Head of caudate nucleus (tissue), 42 donors: ENCODE results near the gene OR5K2.

Experiments used
- DNase-seq, 42 donors: peaks; one replicate each; pipeline versions ENCODE4 v3.0.0 to v3.0.0-alpha.2; 2020 to 2021; ENCODE audit warnings: mixed read lengths in 7 of 42
- intact Hi-C: fragments of 100-400 bp; cut with DNase I; formaldehyde crosslinking; loops from one replicate; pipeline ENCODE4 v1.15.0; 2022

OR5K2 gene

DNA sequence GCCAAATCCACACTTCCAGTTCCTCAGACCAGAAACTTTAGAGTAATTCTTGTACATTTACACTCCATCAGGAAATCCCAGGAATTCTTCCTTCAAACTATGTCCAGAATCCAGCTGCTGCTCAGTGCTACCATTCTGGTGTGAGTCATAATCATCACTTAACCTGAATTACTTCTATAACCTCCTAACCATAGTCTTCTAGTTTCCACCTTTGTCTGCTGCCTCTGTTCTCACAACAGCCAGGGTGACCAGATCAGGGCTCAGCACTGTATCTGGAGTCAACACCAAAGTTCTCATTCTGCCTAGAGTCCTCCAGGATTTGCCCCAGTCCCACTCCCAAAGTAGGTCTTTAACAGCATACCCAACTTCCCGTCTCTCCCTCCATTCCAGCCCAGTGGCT lies 21.9 kb downstream of the OR5K2 start:
- peak in 2 of 42 donors; percentile 6 to 11 for DNase-seq
- intact Hi-C loops = no loop called here

DNA sequence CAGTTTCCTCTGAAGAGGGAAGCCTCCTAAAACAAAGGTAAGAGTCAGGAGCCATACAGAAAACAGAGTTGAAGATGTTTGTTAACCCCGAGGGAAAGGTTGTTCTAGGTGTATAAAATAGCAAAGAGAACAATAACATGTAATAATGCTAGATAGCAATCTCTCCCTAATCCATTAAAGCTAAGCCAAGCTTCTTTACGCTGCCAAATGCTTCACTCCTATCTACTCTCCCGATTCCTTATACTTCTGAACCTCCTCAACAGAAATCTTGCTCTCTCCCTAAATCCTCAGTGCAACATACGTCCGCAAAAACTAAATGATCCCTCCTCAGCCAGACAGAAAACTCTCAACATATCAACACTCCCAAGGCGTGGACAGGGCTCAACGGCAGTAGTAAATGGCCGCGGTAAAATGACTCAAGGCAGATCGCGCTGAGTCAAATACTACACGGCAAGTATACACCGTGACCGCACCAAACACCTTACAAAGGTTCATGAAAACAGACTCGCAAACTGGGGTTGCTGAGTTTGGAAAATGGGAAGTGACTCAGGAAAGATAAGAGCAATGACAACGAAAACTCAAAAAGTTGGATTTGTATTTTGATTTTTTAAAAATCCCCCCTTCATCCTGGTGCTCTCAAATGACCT lies 24.5 kb downstream of the OR5K2 start:
- intact Hi-C loops = loop anchor here (1.0 kb wide), 1 partner anchor 71 kb away; the partner anchor contains the start of gene CPOX
- peak in 32 of 42 donors; percentile 6 to 69 (median 32) for DNase-seq

DNA sequence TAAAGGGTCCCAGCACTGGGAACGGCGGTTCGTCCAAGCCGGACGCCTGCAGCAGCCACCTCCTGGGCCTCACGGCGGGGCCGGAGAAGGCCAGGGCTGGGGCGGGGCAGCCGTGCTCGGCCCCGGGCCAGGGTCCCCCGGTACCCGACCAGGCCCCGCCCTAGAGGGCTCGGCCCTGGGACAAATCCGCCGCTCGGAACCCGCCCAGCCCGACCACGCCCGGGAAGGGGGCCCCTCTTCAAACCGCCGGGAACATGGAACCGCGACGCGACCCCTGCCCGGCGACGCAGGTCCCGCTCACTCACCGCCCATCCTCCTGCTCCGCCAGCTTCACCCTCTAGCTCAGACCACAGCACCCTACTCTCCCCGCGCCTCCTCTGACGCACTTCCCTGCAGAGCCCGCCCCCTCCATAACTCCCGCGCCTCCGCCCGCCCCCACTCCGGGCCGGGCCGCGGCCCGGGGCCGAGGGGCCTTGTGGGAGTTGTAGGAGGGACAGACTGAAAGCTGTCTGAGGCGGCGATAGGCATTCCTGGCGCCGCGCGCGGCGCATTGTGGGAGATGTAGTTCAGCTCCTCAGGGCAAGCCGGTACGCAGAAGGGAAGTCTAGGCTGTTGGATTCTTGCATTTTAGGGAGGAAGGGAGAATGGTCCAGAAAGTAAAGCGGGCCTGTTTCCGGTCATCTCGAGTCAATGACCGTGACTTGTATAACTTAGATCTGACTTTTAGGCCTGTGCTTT lies 25.2 kb downstream of the OR5K2 start, which contains the start of gene CLDND1:
Gene CLDND1 (minus strand): TSS at position 359 of the 738 bp plus-strand sequence. CDS start 1,478 bp downstream, outside the sequence.
- intact Hi-C loops = loop anchor here (1.0 kb wide), 1 partner anchor 71 kb away; the partner anchor contains the start of gene CPOX

DNA sequence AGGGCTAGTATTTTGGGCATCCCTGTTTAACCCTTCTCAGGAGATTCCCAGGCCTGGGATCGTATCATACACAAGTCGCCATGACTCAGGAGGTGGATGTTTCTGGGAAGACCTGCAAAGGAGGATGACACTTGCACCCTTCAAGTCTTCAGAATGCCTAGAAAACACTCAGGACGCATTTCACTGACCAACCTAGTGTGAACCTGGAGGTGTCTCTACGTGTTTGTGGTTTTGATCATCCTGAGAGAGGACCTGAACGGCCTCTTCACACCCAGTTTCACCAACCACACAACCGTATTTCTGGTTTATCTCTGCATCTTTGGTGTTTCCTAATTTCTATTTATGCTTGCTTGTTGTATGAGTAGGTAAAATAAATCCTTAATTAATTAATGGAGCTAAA lies 28.0 kb downstream of the OR5K2 start:
- intact Hi-C loops = no loop called here
- no peak for DNase-seq

More for the DNA sequence above, 25.2 kb downstream of the OR5K2 start, which contains the start of gene CLDND1:
- DNase-seq = peak; percentile 97 to 100 (median 99)

DNA sequence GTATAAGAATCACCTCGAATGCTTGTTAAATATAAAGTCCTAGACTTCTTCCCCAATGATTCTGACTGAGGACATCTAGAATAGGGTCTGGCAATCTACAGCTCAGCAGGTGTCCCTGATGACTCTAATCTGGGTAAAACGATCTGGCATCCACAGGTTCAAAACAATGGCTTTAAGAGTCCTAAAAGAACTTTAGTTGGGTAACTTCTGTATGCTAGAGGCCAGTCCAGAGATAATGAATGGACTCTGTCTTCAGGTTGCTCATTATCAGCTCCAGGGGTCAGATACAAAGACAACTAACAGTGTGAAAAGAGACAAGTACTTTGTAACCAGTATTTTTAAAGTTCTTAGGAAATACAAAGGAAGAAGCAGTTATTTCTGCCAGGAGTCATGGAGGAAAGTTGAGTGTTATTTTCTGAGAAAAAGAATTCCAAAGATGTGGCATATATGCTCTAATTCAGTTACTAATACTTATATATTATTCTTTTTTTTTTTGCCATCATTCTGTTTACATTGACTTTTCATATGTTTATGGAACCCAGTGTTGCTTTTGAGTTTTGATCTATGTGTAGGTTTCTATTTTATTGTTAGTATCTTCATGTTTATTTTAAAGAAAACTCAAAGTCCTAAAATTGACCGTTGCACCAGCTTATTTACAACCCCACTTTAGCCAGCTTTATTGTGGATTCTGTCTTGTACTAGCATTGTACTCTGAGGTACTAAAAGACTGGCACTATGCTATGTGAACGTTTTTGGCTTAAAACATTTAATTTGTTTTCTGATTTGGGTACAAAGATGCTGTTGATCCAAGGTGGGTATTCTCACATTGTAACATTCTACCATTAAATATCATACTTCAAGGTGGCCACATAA lies 31.2 kb downstream of the OR5K2 start:
- no peak for DNase-seq
- intact Hi-C loops = no loop called here

DNA sequence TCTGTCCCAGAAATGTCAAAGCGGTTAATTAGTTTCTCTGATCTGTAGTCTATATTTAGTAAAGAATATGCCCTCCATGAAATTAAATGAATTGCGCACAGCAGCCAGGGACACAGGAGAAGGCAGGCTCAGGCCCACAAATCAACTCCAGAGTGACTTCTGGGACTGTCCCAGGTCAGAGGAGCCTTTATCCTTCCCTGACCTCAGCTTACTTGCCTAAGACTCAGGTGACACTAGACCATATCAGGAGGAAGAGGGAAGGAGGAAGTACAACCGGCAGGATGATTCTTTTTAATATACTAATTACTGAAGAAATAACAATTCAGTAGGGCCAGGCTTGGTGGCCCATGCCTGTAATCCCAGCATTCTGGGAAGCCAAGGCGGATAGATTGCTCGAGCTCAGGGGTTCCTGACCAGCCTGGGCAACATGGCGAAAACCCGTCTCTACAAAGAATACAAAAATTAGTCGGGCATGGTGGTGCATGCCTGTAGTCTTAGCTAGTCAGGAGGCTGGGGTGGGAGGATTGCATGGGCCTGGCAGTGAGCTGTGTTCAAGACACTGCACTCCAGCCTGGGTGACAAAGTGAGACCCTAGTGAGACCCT lies 32.5 kb downstream of the OR5K2 start:
- DNase-seq = no peak
- intact Hi-C loops = no loop called here

DNA sequence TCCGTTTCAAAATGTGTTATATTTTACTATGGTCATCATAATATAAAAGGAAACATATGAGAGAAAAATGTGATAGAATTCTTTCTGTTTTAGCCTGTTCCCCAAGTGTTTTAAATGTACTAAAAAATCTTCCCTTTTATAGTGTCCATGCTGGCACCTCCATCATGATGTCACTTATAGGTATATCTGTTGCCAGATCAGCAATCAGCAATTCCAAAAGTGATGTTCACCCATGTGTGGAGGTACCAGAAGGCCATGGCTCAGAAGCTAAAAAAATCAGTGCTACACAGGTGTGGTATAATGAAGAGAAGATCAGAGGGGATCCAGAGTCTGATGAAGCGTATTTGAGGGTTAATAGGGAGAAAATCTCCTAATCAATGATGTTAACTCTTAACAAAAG lies 33.2 kb downstream of the OR5K2 start:
- intact Hi-C loops = no loop called here
- DNase-seq = no peak

DNA sequence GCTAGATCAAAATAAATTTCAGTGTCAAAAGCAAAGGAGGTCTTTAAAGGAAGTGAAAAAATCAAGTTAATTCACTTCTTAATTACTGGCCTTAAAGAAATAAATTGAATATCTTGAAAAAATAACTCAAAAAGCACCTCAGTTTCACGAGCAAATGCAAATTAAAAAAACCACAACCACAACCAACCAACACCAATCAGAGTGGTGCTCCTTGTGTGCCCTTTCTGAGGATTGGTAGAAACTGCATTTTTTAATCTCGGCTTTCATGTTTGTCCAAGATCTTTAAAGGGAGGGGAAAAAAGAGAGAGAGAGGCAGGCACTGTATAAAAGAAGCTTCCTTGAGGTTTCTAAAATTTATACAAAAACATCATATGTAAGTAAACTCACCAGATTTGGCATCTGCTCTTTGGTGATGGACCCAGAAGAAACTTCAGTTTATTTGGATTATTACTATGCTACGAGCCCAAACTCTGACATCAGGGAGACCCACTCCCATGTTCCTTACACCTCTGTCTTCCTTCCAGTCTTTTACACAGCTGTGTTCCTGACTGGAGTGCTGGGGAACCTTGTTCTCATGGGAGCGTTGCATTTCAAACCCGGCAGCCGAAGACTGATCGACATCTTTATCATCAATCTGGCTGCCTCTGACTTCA lies 34.3 kb downstream of the OR5K2 start, which contains the start of gene GPR15:
Gene GPR15 (plus strand): TSS at position 357 of the 653 bp plus-strand sequence. CDS start 56 bp downstream, at position 413.
- intact Hi-C loops = no loop called here
- DNase-seq = no peak

DNA sequence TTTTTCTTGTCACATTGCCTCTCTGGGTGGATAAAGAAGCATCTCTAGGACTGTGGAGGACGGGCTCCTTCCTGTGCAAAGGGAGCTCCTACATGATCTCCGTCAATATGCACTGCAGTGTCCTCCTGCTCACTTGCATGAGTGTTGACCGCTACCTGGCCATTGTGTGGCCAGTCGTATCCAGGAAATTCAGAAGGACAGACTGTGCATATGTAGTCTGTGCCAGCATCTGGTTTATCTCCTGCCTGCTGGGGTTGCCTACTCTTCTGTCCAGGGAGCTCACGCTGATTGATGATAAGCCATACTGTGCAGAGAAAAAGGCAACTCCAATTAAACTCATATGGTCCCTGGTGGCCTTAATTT lies 34.8 kb downstream of the OR5K2 start:
- intact Hi-C loops = no loop called here
- DNase-seq = no peak

DNA sequence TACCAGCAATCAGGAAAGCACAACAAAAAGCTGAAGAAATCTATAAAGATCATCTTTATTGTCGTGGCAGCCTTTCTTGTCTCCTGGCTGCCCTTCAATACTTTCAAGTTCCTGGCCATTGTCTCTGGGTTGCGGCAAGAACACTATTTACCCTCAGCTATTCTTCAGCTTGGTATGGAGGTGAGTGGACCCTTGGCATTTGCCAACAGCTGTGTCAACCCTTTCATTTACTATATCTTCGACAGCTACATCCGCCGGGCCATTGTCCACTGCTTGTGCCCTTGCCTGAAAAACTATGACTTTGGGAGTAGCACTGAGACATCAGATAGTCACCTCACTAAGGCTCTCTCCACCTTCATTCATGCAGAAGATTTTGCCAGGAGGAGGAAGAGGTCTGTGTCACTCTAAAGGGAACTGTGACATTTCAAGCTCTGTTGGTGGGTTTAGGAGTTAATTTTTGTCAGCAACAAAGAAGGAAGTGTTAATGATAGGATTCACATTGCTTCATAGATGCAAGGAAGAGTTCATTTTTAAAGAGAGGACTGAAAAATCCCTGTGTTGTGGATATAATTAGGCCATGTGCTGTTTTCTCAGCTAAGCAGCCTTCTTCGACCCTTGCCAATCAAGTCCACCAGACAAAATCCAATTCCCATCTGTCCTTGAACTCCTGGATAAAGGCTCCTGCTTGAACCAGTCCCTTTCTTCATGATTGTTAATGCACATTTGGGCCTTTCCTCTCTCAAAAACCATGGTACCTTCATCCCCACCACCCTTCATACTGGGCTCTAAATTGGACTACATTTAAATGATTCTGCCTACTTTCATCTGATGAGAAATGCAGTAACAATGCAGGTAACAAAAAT lies 35.5 kb downstream of the OR5K2 start:
- DNase-seq = no peak
- intact Hi-C loops = no loop called here

DNA sequence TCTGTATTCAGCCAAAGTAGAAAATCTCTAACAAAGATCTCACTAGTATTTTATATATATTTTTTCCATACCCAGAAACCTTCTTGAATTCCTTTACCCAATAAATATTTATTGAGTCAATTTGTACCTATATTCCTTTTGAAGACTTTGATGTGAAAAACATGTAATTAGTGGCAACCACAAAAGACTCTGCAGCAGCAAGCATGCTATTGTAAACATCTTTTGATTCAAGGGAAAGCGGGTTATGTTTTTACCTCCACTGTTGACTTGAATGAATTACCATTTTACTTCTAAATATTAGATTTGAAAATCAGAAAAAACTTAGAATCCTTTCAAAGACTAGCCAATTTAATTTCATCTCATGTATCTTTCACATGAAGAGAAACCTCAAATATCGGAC lies 36.7 kb downstream of the OR5K2 start:
- intact Hi-C loops = no loop called here

DNA sequence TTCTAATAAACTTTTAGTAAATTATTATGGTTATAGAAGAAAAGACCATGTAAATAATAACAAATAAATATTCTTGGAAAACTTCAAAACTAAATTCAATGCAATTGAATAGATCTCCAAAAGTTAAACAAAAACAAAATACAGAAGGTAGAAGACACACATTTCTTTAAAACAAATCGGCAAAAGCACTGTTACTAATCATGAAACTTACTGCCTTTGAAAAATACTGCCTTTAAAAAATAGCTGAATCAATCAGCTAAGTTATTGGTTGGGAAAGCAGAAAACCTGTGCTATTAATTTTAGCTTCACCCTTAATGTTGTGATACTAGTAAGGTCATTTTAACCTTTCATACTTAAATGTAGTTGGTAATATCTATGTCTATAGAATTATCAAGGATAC lies 37.3 kb downstream of the OR5K2 start:
- DNase-seq = no peak
- intact Hi-C loops = no loop called here

More for the DNA sequence above, 36.7 kb downstream of the OR5K2 start:
- no peak for DNase-seq

DNA sequence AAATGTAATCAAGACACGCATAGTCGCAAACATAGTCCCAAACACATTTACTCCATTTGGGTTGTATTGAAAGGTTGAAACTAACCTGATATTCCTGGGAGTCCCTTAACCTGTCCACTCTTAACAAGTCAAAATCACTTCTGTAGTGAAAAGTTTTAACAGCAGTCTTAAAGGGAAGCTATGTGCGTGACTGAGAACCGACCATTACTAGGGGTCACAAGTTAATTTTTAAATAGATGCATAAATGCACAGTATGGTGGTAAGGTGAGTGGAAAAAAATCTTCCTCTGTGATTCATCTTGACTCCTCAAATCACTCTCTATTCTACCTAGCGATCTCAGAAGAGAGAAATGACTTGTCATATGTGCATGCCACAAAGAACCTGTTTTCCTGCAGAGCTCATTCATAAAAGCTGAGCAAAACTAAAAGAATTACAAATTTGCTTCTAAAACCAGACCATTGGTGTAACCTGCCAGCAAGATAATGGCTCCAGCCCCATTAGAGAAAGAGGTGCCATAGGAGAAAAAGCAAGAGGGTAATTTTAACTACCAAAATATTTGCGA lies 39.1 kb downstream of the OR5K2 start:
- intact Hi-C loops = no loop called here

DNA sequence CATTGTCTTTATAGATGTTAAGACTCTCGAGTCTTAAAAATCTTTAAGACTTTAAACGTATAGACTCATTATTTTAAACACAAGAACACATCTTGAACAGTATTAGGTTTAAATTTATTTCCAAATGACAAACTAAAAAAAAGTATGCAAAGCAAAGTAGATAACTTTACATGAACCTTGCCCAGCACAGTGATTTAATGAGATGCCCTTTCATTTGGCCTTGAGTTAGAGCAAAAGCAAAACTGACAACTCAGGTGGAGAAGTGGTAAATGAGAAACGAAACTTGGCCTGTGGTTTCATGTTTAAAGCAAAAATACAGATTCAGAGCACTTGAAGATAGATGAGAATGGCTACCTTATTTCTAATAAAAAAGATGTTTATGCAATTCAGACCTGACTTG lies 42.9 kb downstream of the OR5K2 start:
- no peak for DNase-seq
- intact Hi-C loops = no loop called here

More for the DNA sequence above, 39.1 kb downstream of the OR5K2 start:
- no peak for DNase-seq

DNA sequence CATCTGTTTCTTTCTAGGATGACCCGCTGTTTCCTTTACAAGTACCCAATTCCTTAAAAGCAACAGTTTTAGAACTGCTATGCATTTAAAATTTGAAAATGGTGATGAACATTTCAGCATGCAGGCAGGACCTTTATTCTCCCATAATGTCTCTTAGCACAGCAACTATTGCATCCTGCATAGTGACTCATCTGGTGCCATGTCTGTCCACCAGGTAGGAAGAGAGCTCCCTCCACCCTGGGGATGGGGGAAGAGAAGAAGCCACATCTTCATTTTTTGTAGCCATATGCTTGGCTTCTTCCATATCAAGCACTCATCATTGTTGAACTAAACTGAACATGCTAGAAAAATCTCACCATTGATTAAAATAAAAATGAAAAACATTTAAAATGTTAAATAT lies 44.2 kb downstream of the OR5K2 start:
- intact Hi-C loops = no loop called here
- no peak for DNase-seq

DNA sequence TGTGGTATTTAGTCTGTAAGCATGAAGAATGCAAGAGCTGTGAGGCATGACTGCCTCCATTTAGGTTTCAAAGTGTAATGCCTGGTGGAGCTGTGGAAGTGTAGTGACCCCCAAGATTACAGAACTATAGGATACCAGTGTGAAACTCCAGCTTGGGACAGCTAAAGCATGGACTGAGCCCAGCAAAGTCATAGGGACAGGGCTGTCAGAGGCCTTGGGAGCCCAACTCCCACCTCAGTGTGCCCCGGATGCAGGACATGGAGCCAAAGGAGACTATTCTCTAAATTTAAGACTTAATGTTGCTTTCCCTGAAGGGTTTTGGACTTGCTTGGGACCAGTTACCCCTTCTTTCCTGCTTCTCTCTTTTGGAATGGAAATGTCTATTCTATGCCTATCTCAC lies 45.1 kb downstream of the OR5K2 start:
- intact Hi-C loops = no loop called here
- no peak for DNase-seq

DNA sequence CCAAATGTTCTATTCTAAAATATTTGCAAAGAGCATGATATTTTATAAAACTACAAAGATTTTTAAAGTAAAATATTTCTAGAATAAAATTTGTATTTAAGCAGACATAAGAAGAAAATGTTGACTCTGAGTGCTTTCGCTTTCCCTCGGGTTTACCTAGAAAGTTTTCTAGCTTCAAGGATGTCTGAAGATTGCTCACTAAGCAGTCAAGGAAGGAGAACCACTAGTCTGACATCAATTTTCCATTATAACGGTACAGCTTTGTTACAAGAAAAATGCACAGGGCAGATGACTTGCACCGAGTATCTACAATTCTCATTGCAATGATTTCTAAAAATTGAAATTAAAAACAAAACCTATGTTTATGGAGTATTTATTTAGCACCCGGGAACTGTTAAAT lies 48.5 kb downstream of the OR5K2 start:
- intact Hi-C loops = no loop called here
- DNase-seq = no peak
